H1 (cell line): Measurements from ENCODE around the gene PPP1R1B.

Experiments
- POLR2AphosphoS5 ChIP-seq: IDR thresholded peaks from 2 replicates; pipeline ENCODE4 v1.6.1; 2011; ENCODE audit warnings: low read depth, low read length
- SUZ12 ChIP-seq: fragments of 200-600 bp; sonication (generic); IDR thresholded peaks from 2 replicates; pipeline ENCODE4 v1.6.1; 2012; ENCODE audit warnings: mild to moderate bottlenecking, inconsistent platforms, low read length, moderate library complexity, mixed read lengths
- TF ChIP-seq, protein P1 (sequence below), 3 experiments: IDR thresholded peaks; 1 replicate in 2 of 3; 2 replicates in 1 of 3; pipeline versions ENCODE4 v1.5.1 to v1.6.1; 2011; ENCODE audit warnings: low read length in 3 of 3, mild to moderate bottlenecking in 3 of 3, inconsistent platforms in 2 of 3, low read depth in 1 of 3, moderate library complexity in 1 of 3; ENCODE audit not compliant: insufficient read depth in 1 of 3; ENCODE audit errors: control extremely low read depth in 1 of 3

DNA sequence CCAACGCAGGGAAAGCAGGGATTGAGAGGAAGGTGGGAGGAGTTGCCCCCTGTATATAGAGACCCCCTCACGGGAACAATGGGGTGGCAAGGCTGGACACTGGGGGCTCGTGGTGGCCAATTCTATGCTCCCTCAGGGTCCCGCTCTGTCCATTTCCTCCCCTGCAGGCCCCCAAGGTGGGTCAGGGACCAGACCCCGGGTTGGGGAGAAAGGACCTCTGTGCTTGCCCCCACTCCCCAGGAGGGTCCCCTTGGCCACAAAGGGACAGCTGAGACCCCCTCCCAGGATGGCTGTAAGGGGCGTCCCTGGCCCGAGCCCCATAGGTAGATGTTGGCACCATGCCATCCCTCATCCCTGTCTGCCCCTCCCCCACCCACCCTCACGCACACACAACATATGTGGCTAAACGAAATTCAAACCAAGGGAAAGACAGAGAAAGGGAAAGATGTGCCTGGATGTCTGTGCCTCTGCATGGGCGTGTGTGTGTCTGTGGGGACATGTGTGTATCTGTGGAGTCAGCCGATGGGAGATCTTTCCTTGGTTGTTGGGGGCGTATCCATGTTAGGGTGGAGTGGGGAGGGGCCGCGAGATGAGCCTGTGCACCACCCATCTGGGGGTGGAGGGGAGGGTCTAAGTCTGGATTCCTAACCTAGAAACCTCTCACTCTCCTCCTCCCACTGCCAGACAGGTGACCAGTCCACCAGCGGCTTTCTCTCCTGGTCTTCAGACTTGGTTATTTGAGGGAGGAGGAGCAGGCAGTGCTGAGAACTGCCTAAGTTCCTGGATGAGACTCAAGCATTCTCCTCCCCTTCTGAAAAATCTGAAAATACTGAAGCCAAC, 18.4 kb upstream of the PPP1R1B start:
- TF ChIP-seq POLR2AphosphoS5 = no peak
- TF ChIP-seq, protein P1, sequence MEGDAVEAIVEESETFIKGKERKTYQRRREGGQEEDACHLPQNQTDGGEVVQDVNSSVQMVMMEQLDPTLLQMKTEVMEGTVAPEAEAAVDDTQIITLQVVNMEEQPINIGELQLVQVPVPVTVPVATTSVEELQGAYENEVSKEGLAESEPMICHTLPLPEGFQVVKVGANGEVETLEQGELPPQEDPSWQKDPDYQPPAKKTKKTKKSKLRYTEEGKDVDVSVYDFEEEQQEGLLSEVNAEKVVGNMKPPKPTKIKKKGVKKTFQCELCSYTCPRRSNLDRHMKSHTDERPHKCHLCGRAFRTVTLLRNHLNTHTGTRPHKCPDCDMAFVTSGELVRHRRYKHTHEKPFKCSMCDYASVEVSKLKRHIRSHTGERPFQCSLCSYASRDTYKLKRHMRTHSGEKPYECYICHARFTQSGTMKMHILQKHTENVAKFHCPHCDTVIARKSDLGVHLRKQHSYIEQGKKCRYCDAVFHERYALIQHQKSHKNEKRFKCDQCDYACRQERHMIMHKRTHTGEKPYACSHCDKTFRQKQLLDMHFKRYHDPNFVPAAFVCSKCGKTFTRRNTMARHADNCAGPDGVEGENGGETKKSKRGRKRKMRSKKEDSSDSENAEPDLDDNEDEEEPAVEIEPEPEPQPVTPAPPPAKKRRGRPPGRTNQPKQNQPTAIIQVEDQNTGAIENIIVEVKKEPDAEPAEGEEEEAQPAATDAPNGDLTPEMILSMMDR (IDR thresholded peaks at IDR 0.05; ENCODE audit: control extremely low read depth in 1 of 3, insufficient read depth in 1 of 3, low read depth in 1 of 3, low read length in 3 of 3) = no peak
- no peak for TF ChIP-seq SUZ12
